Measurements from ENCODE around the gene NT5C3A.
A peak's percentile ranks its signal among the peaks of the same experiment; 100 is the strongest.
"Not testable (repeated sequence)": the region's sequence is repeated elsewhere in the genome, so short reads cannot be mapped to it uniquely, and the experiment has no call there.

Gene NT5C3A

GRCh38 chr7:33040803-33041516 lies 21.6 kb downstream of the NT5C3A start:
- no peak for DNase-seq

GRCh38 chr7:33039903-33040292 lies 22.7 kb downstream of the NT5C3A start:
- DNase-seq, result no peak

- DNase-seq, result no peak
Observed at GRCh38 chr7:33039257-33039902, 23.2 kb downstream of the NT5C3A start.

GRCh38 chr7:33038639-33039038 lies 23.9 kb downstream of the NT5C3A start:
- DNase-seq, result no peak

- DNase-seq, result no peak
Observed at GRCh38 chr7:33035776-33036175, 26.8 kb downstream of the NT5C3A start.

GRCh38 chr7:33024189-33024757 lies 38.3 kb downstream of the NT5C3A start:
- no peak for DNase-seq

- no peak for DNase-seq
Observed at GRCh38 chr7:33012364-33012763, 50.2 kb downstream of the NT5C3A start.

GRCh38 chr7:33009734-33010133 lies 52.8 kb downstream of the NT5C3A start:
- no peak for DNase-seq

GRCh38 chr7:33005690-33006089 lies 56.9 kb downstream of the NT5C3A start:
- DNase-seq, result not testable (repeated sequence)

GRCh38 chr7:33005193-33005592 lies 57.4 kb downstream of the NT5C3A start:
- not testable (repeated sequence) for DNase-seq

- DNase-seq, result not testable (repeated sequence)
Observed at GRCh38 chr7:33004104-33004616, 58.4 kb downstream of the NT5C3A start.

GRCh38 chr7:33003111-33003510 lies 59.5 kb downstream of the NT5C3A start:
- DNase-seq, result not testable (repeated sequence)

- not testable (repeated sequence) for DNase-seq
Observed at GRCh38 chr7:32999380-32999779, 63.2 kb downstream of the NT5C3A start.

GRCh38 chr7:32998361-32999171 lies 64.0 kb downstream of the NT5C3A start:
- DNase-seq, result peak; percentile 74

GRCh38 chr7:32997956-32998355 lies 64.6 kb downstream of the NT5C3A start:
- peak; percentile 30 for DNase-seq

- DNase-seq, result not testable (repeated sequence)
Observed at GRCh38 chr7:32992750-32993149, 69.8 kb downstream of the NT5C3A start.

GRCh38 chr7:32991975-32992700 lies 70.4 kb downstream of the NT5C3A start:
- DNase-seq, result not testable (repeated sequence)

GRCh38 chr7:32991068-32991585 lies 71.4 kb downstream of the NT5C3A start:
- DNase-seq, result not testable (repeated sequence)

GRCh38 chr7:32988148-32988547 lies 74.4 kb downstream of the NT5C3A start:
- DNase-seq, result not testable (repeated sequence)

- not testable (repeated sequence) for DNase-seq
Observed at GRCh38 chr7:32979902-32980301, 82.7 kb downstream of the NT5C3A start.

- DNase-seq, result not testable (repeated sequence)
Observed at GRCh38 chr7:32979246-32979645, 83.3 kb downstream of the NT5C3A start.

- not testable (repeated sequence) for DNase-seq
Observed at GRCh38 chr7:32977159-32977558, 85.4 kb downstream of the NT5C3A start.
